ENCODE data around the gene NUDT19. TPM values are rescaled to one million over a fixed set of nuclear protein-coding genes. Genes with fewer than 3 reads are reported as not detected.
A peak's percentile ranks its signal among the peaks of the same experiment; 100 is the strongest.
"Not testable (repeated sequence)": the region's sequence is repeated elsewhere in the genome, so short reads cannot be mapped to it uniquely, and the experiment has no call there.

NUDT19 gene
- polyA plus RNA-seq, 1 donor: 13.2 TPM

- Histone ChIP-seq H3K4me1 (ENCODE audit: control insufficient read depth, insufficient read depth, low read length) (peaks cover 7% of the 10 kb centered on the region), H3K9me3 (ENCODE audit: control insufficient read depth, low read depth, low read length) (peaks cover 10% of the 10 kb centered on the region), H3K4me3 (ENCODE audit: low read length) (no peak overlapping the region), H3K27ac (ENCODE audit: low read length) (peak overlapping the region; percentile 3), H3K36me3 (ENCODE audit: control insufficient read depth, insufficient read depth, low read length) (peaks cover 29% of the 10 kb centered on the region), H3K27me3 (ENCODE audit: control insufficient read depth, insufficient read depth, low read length) (no peaks in the 10 kb centered on the region)
- WGBS (ENCODE audit: insufficient coverage, low lambda C conversion rate): no CpG with 5 or more reads among the region's 5 CpGs
- DNase-seq: peak; percentile 48 to 82
These were observed 10.4 kb downstream of the NUDT19 start for GRCh38 chr19:32702010-32702409.

GRCh38 chr19:32704006-32704405 lies 12.4 kb downstream of the NUDT19 start:
- WGBS (ENCODE audit: insufficient coverage, low lambda C conversion rate): no CpG with 5 or more reads among the region's 2 CpGs
- peaks cover 27% of the 10 kb centered on the region for H3K36me3 ChIP-seq (ENCODE audit: control insufficient read depth, insufficient read depth, low read length)
- not testable (repeated sequence) for H3K27me3 ChIP-seq (ENCODE audit: control insufficient read depth, insufficient read depth, low read length); H3K9me3 ChIP-seq (ENCODE audit: control insufficient read depth, low read depth, low read length); H3K27ac ChIP-seq (ENCODE audit: low read length); DNase-seq; H3K4me1 ChIP-seq (ENCODE audit: control insufficient read depth, insufficient read depth, low read length); H3K4me3 ChIP-seq (ENCODE audit: low read length)

- H3K27me3 ChIP-seq (ENCODE audit: control insufficient read depth, insufficient read depth, low read length): no peaks in the 10 kb centered on the region
- H3K36me3 ChIP-seq (ENCODE audit: control insufficient read depth, insufficient read depth, low read length): peaks cover 32% of the 10 kb centered on the region
- DNase-seq: no peak
- no peak overlapping the region for H3K27ac ChIP-seq (ENCODE audit: low read length)
- H3K4me3 ChIP-seq (ENCODE audit: low read length): no peak overlapping the region
- peaks cover 10% of the 10 kb centered on the region for H3K9me3 ChIP-seq (ENCODE audit: control insufficient read depth, low read depth, low read length)
- WGBS (ENCODE audit: insufficient coverage, low lambda C conversion rate): no CpG with 5 or more reads among the region's 3 CpGs
- H3K4me1 ChIP-seq (ENCODE audit: control insufficient read depth, insufficient read depth, low read length): peaks cover 3% of the 10 kb centered on the region
These were observed 16.8 kb downstream of the NUDT19 start for GRCh38 chr19:32708457-32708856.

- peaks cover 35% of the 10 kb centered on the region for H3K36me3 ChIP-seq (ENCODE audit: control insufficient read depth, insufficient read depth, low read length)
- no peak for DNase-seq
- no peak overlapping the region for H3K4me3 ChIP-seq (ENCODE audit: low read length)
- no peak overlapping the region for H3K27ac ChIP-seq (ENCODE audit: low read length)
- H3K27me3 ChIP-seq (ENCODE audit: control insufficient read depth, insufficient read depth, low read length): no peaks in the 10 kb centered on the region
- WGBS (ENCODE audit: insufficient coverage, low lambda C conversion rate): 80% methylated on average over 1 of the region's 5 CpGs
- peaks cover 3% of the 10 kb centered on the region for H3K4me1 ChIP-seq (ENCODE audit: control insufficient read depth, insufficient read depth, low read length)
- peaks cover 10% of the 10 kb centered on the region for H3K9me3 ChIP-seq (ENCODE audit: control insufficient read depth, low read depth, low read length)
These were observed 17.4 kb downstream of the NUDT19 start for GRCh38 chr19:32709032-32709431.

GRCh38 chr19:32711747-32712146 lies 20.1 kb downstream of the NUDT19 start:
- Histone ChIP-seq H3K27ac (ENCODE audit: low read length) (no peak overlapping the region), H3K9me3 (ENCODE audit: control insufficient read depth, low read depth, low read length) (no peaks in the 10 kb centered on the region), H3K27me3 (ENCODE audit: control insufficient read depth, insufficient read depth, low read length) (no peaks in the 10 kb centered on the region), H3K4me3 (ENCODE audit: low read length) (no peak overlapping the region), H3K4me1 (ENCODE audit: control insufficient read depth, insufficient read depth, low read length) (peaks cover 3% of the 10 kb centered on the region), H3K36me3 (ENCODE audit: control insufficient read depth, insufficient read depth, low read length) (peaks cover 29% of the 10 kb centered on the region)
- DNase-seq: no peak
- 93% methylated on average over 3 of the region's 6 CpGs for WGBS (ENCODE audit: insufficient coverage, low lambda C conversion rate)

- not testable (repeated sequence) for DNase-seq
These were observed 24.6 kb downstream of the NUDT19 start for GRCh38 chr19:32716203-32716602.

GRCh38 chr19:32717496-32717895 lies 25.9 kb downstream of the NUDT19 start:
- WGBS (ENCODE audit: insufficient coverage, low lambda C conversion rate): 86% methylated on average over 1 of the region's 5 CpGs
- no peak for DNase-seq
- Histone ChIP-seq H3K27me3 (ENCODE audit: control insufficient read depth, insufficient read depth, low read length) (no peaks in the 10 kb centered on the region), H3K4me1 (ENCODE audit: control insufficient read depth, insufficient read depth, low read length) (no peaks in the 10 kb centered on the region), H3K36me3 (ENCODE audit: control insufficient read depth, insufficient read depth, low read length) (peaks cover 9% of the 10 kb centered on the region), H3K4me3 (ENCODE audit: low read length) (no peak overlapping the region), H3K9me3 (ENCODE audit: control insufficient read depth, low read depth, low read length) (peaks cover 5% of the 10 kb centered on the region), H3K27ac (ENCODE audit: low read length) (no peak overlapping the region)

More at GRCh38 chr19:32716203-32716602, 24.6 kb downstream of the NUDT19 start:
- H3K4me1 ChIP-seq (ENCODE audit: control insufficient read depth, insufficient read depth, low read length); H3K4me3 ChIP-seq (ENCODE audit: low read length); H3K9me3 ChIP-seq (ENCODE audit: control insufficient read depth, low read depth, low read length); H3K27ac ChIP-seq (ENCODE audit: low read length); H3K27me3 ChIP-seq (ENCODE audit: control insufficient read depth, insufficient read depth, low read length): not testable (repeated sequence)
- peaks cover 18% of the 10 kb centered on the region for H3K36me3 ChIP-seq (ENCODE audit: control insufficient read depth, insufficient read depth, low read length)
- WGBS (ENCODE audit: insufficient coverage, low lambda C conversion rate): 100% methylated on average over 1 of the region's 7 CpGs

GRCh38 chr19:32718286-32718685 lies 26.7 kb downstream of the NUDT19 start:
- H3K27ac ChIP-seq (ENCODE audit: low read length): no peak overlapping the region
- H3K9me3 ChIP-seq (ENCODE audit: control insufficient read depth, low read depth, low read length): peaks cover 5% of the 10 kb centered on the region
- no peaks in the 10 kb centered on the region for H3K4me1 ChIP-seq (ENCODE audit: control insufficient read depth, insufficient read depth, low read length)
- H3K36me3 ChIP-seq (ENCODE audit: control insufficient read depth, insufficient read depth, low read length): peaks cover 5% of the 10 kb centered on the region
- WGBS (ENCODE audit: insufficient coverage, low lambda C conversion rate): 100% methylated on average over 1 of the region's 7 CpGs
- no peak for DNase-seq
- no peaks in the 10 kb centered on the region for H3K27me3 ChIP-seq (ENCODE audit: control insufficient read depth, insufficient read depth, low read length)
- no peak overlapping the region for H3K4me3 ChIP-seq (ENCODE audit: low read length)

- Histone ChIP-seq H3K27me3 (ENCODE audit: control insufficient read depth, insufficient read depth, low read length) (no peaks in the 10 kb centered on the region), H3K36me3 (ENCODE audit: control insufficient read depth, insufficient read depth, low read length) (peaks cover 2% of the 10 kb centered on the region), H3K27ac (ENCODE audit: low read length) (no peak within 1 kb of the TSS), H3K4me1 (ENCODE audit: control insufficient read depth, insufficient read depth, low read length) (no peaks in the 10 kb centered on the region), H3K9me3 (ENCODE audit: control insufficient read depth, low read depth, low read length) (peaks cover 5% of the 10 kb centered on the region), H3K4me3 (ENCODE audit: low read length) (no peak within 1 kb of the TSS)
- WGBS (ENCODE audit: insufficient coverage, low lambda C conversion rate): no CpG with 5 or more reads among the region's 44 CpGs
- DNase-seq: no peak
These were observed 28.0 kb downstream of the NUDT19 start, which contains the start of gene TDRD12 for GRCh38 chr19:32719611-32720059. Gene TDRD12 (plus strand): TSS chr19:32719767. CDS start chr19:32720073, 306 bp downstream.

GRCh38 chr19:32720216-32720935 lies 28.8 kb downstream of the NUDT19 start:
- H3K4me3 ChIP-seq (ENCODE audit: low read length): no peak overlapping the region
- no peaks in the 10 kb centered on the region for H3K4me1 ChIP-seq (ENCODE audit: control insufficient read depth, insufficient read depth, low read length)
- DNase-seq: no peak
- peaks cover 5% of the 10 kb centered on the region for H3K9me3 ChIP-seq (ENCODE audit: control insufficient read depth, low read depth, low read length)
- H3K27me3 ChIP-seq (ENCODE audit: control insufficient read depth, insufficient read depth, low read length): no peaks in the 10 kb centered on the region
- WGBS (ENCODE audit: insufficient coverage, low lambda C conversion rate): no CpG with 5 or more reads among the region's 22 CpGs
- H3K27ac ChIP-seq (ENCODE audit: low read length): no peak overlapping the region
- peaks cover 2% of the 10 kb centered on the region for H3K36me3 ChIP-seq (ENCODE audit: control insufficient read depth, insufficient read depth, low read length)

- Histone ChIP-seq H3K27me3 (ENCODE audit: control insufficient read depth, insufficient read depth, low read length) (no peaks in the 10 kb centered on the region), H3K4me3 (ENCODE audit: low read length) (no peak overlapping the region), H3K9me3 (ENCODE audit: control insufficient read depth, low read depth, low read length) (peaks cover 5% of the 10 kb centered on the region), H3K36me3 (ENCODE audit: control insufficient read depth, insufficient read depth, low read length) (peaks cover 2% of the 10 kb centered on the region), H3K4me1 (ENCODE audit: control insufficient read depth, insufficient read depth, low read length) (no peaks in the 10 kb centered on the region), H3K27ac (ENCODE audit: low read length) (no peak overlapping the region)
- no peak for DNase-seq
- 95% methylated on average over 4 of the region's 22 CpGs for WGBS (ENCODE audit: insufficient coverage, low lambda C conversion rate)
These were observed 29.3 kb downstream of the NUDT19 start for GRCh38 chr19:32720936-32721250.
